ENCODE measurements around the gene PPP1R1B.

DNA sequence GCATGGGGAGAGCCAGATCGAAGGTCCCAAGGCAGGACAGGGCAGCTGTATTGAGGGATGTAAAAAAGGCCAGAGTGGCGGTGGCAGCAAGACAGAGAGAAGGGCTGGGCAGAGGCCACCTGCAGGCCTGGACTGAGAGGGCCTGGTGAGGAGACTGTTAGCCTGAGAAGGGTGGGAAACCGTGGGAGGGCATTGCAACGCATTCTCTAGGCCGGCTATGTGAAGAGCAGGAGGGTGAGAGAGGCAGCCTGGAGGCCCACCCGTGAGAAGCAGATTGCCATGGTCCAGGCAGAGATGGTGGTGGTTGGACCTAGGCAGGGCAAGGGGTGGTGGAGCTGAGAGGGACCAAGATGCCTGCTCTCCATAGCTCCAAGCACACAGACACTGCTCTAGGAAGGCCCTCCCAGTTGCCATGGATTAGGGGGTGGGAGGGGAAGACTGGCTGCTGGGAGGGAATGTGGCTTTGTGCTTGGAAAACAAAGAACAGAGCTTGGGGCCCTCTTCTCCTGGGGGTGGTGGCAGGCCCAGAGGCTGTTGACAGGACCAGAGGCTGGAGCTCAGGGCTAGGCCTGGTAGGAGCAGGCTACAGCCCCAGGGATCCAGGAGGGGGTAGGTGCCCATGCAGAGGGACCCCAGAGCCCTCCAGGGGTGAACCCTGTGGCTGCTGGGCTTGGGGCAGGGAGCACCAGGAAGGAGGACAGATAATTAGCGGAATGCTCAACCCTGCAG, 26.0 kb downstream of the PPP1R1B start:
- TF ChIP-seq, protein P1, sequence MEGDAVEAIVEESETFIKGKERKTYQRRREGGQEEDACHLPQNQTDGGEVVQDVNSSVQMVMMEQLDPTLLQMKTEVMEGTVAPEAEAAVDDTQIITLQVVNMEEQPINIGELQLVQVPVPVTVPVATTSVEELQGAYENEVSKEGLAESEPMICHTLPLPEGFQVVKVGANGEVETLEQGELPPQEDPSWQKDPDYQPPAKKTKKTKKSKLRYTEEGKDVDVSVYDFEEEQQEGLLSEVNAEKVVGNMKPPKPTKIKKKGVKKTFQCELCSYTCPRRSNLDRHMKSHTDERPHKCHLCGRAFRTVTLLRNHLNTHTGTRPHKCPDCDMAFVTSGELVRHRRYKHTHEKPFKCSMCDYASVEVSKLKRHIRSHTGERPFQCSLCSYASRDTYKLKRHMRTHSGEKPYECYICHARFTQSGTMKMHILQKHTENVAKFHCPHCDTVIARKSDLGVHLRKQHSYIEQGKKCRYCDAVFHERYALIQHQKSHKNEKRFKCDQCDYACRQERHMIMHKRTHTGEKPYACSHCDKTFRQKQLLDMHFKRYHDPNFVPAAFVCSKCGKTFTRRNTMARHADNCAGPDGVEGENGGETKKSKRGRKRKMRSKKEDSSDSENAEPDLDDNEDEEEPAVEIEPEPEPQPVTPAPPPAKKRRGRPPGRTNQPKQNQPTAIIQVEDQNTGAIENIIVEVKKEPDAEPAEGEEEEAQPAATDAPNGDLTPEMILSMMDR (IDR thresholded peaks at IDR 0.05) = no peak
- TF ChIP-seq EZH2 (IDR thresholded peaks at IDR 0.05; ENCODE audit: borderline replicate concordance, insufficient read depth, low read depth, low read length, poor library complexity, severe bottlenecking) = no peak

All from B cell (primary cell).